Neural crest cell (in vitro differentiated cells): ENCODE data around the gene PRMT9. TPM values are rescaled to one million over a fixed set of nuclear protein-coding genes. Genes with fewer than 3 reads are reported as not detected.
A peak's percentile ranks its signal among the peaks of the same experiment; 100 is the strongest.

Experiments
- DNase-seq: peaks from one replicate; pipeline ENCODE4 v3.0.0; 2021; ENCODE audit warnings: low read depth, mixed read lengths, low spot score
- H3K27ac Mint-ChIP-seq: one replicate; pipeline ENCODE4 v1.8.0; 2021; ENCODE audit warnings: mild to moderate bottlenecking, mixed read lengths; ENCODE audit not compliant: unreplicated experiment
- H3K27me3 Mint-ChIP-seq: 2 replicates; pipeline ENCODE4 v1.8.0; 2021; ENCODE audit warnings: low read depth, mild to moderate bottlenecking, mixed read lengths
- H3K36me3 Mint-ChIP-seq: 2 replicates; pipeline ENCODE4 v1.8.0; 2021; ENCODE audit warnings: low read depth, mild to moderate bottlenecking, mixed read lengths
- H3K4me1 Mint-ChIP-seq: 2 replicates; pipeline ENCODE4 v1.8.0; 2021; ENCODE audit warnings: mixed read lengths
- H3K4me3 Mint-ChIP-seq: one replicate; pipeline ENCODE4 v1.8.0; 2021; ENCODE audit warnings: mild to moderate bottlenecking, mixed read lengths
- H3K9me3 Mint-ChIP-seq: 2 replicates; pipeline ENCODE4 v1.8.0; 2021; ENCODE audit warnings: mixed read lengths
- CTCF ChIP-seq: fragments of 200-600 bp; sonication (generic); conservative IDR thresholded peaks from 2 replicates; pipeline ENCODE4 v1.5.0; 2021; ENCODE audit warnings: antibody characterized with exemption, mild to moderate bottlenecking
- total RNA-seq: library from RNA; stranded (reverse); gene quantifications from 2 replicates; pipeline ENCODE4 v1.2.1, GENCODE V29; 2021

PRMT9 gene
- total RNA-seq, 1 donor from 2014 or later = 10.2 TPM

GRCh38 chr4:147589586-147589985 lies 94.4 kb downstream of the PRMT9 start:
- no peaks in the 10 kb centered on the region for H3K27me3 Mint-ChIP-seq
- H3K4me1 Mint-ChIP-seq = peaks cover 51% of the 10 kb centered on the region
- no peak for TF ChIP-seq CTCF
- DNase-seq = no peak
- H3K9me3 Mint-ChIP-seq = peaks cover 2% of the 10 kb centered on the region
- H3K27ac Mint-ChIP-seq = peak overlapping the region; percentile 68
- H3K36me3 Mint-ChIP-seq = no peaks in the 10 kb centered on the region
- peak overlapping the region; percentile 20 for H3K4me3 Mint-ChIP-seq

Other genes starting within 250 kb of the PRMT9 start
- 5.8 and 6.9 TPM in 2 replicates for gene EDNRA, start 203.1 kb downstream of the PRMT9 start, total RNA-seq
- 36.4 and 36.6 TPM in 2 replicates for gene TMEM184C, start 66.8 kb downstream of the PRMT9 start, total RNA-seq
- 4.0 and 4.2 TPM in 2 replicates for gene ARHGAP10, start 47.9 kb upstream of the PRMT9 start, total RNA-seq